SU-DHL-6 (cell line): ENCODE data around the gene SLFN12L.

Source experiments
- CTCF ChIP-seq: fragments of 200-600 bp; sonication (generic); IDR thresholded peaks from one replicate; pipeline ENCODE4 v1.5.1; 2017; ENCODE audit warnings: antibody characterized with exemption, mild to moderate bottlenecking, low read length, moderate library complexity; ENCODE audit not compliant: insufficient read depth, poor library complexity, severe bottlenecking
- EZH2phosphoT487 ChIP-seq: fragments of 200-600 bp; sonication (generic), shearing (Covaris generic); conservative IDR thresholded peaks from 2 replicates; pipeline ENCODE4 v1.6.1; 2018; ENCODE audit warnings: mild to moderate bottlenecking, antibody characterized with exemption, low read length, moderate library complexity, mixed read lengths

- TF ChIP-seq CTCF, result no peak
- TF ChIP-seq EZH2phosphoT487, result no peak
These were observed 29.5 kb upstream of the SLFN12L start for GRCh38 chr17:35566968-35567367.
